ENCODE results near the gene RGS6.

Gene RGS6

GRCh38 chr14:72341237-72341636, 409.0 kb downstream of the RGS6 start:
- no peak overlapping the region for H3K27ac ChIP-seq
- DNase-seq, result no peak
- H3K9me3 ChIP-seq, result no peaks in the 10 kb centered on the region
- no peak overlapping the region for H3K4me3 ChIP-seq
- intact Hi-C loops (cut with DNase I; ENCODE audit: low total_unique reads), result no loop called here
- no peaks in the 10 kb centered on the region for H3K27me3 ChIP-seq
- H3K36me3 ChIP-seq, result no peaks in the 10 kb centered on the region
- no peak for TF ChIP-seq CTCF (IDR thresholded peaks at IDR 0.05)
- no peaks in the 10 kb centered on the region for H3K4me1 ChIP-seq

GRCh38 chr14:72341686-72342085, 409.5 kb downstream of the RGS6 start:
- Histone ChIP-seq H3K36me3 (no peaks in the 10 kb centered on the region), H3K9me3 (no peaks in the 10 kb centered on the region), H3K4me1 (no peaks in the 10 kb centered on the region), H3K27me3 (no peaks in the 10 kb centered on the region), H3K27ac (no peak overlapping the region), H3K4me3 (no peak overlapping the region)
- intact Hi-C loops (cut with DNase I; ENCODE audit: low total_unique reads), result no loop called here
- no peak for TF ChIP-seq CTCF (IDR thresholded peaks at IDR 0.05)
- DNase-seq, result no peak

GRCh38 chr14:72347118-72347517, 414.9 kb downstream of the RGS6 start:
- Histone ChIP-seq H3K9me3 (no peaks in the 10 kb centered on the region), H3K27ac (no peak overlapping the region), H3K27me3 (no peaks in the 10 kb centered on the region), H3K4me1 (no peaks in the 10 kb centered on the region), H3K4me3 (no peak overlapping the region), H3K36me3 (no peaks in the 10 kb centered on the region)
- no peak for TF ChIP-seq CTCF (IDR thresholded peaks at IDR 0.05)
- intact Hi-C loops (cut with DNase I; ENCODE audit: low total_unique reads), result no loop called here
- no peak for DNase-seq

- Histone ChIP-seq H3K27me3 (no peaks in the 10 kb centered on the region), H3K9me3 (no peaks in the 10 kb centered on the region), H3K27ac (no peak overlapping the region), H3K4me3 (no peak overlapping the region), H3K4me1 (no peaks in the 10 kb centered on the region), H3K36me3 (no peaks in the 10 kb centered on the region)
- TF ChIP-seq CTCF (IDR thresholded peaks at IDR 0.05), result no peak
- intact Hi-C loops (cut with DNase I; ENCODE audit: low total_unique reads), result no loop called here
- no peak for DNase-seq
These were observed 418.0 kb downstream of the RGS6 start for GRCh38 chr14:72350215-72350614.

- no peak for TF ChIP-seq CTCF (IDR thresholded peaks at IDR 0.05)
- intact Hi-C loops (cut with DNase I; ENCODE audit: low total_unique reads), result no loop called here
- no peak overlapping the region for H3K4me3 ChIP-seq
- H3K36me3 ChIP-seq, result no peaks in the 10 kb centered on the region
- H3K4me1 ChIP-seq, result no peaks in the 10 kb centered on the region
- no peaks in the 10 kb centered on the region for H3K27me3 ChIP-seq
- no peak overlapping the region for H3K27ac ChIP-seq
- DNase-seq, result no peak
- no peaks in the 10 kb centered on the region for H3K9me3 ChIP-seq
These were observed 419.8 kb downstream of the RGS6 start for GRCh38 chr14:72352012-72352411.

GRCh38 chr14:72366619-72367018, 434.4 kb downstream of the RGS6 start:
- no peak overlapping the region for H3K4me3 ChIP-seq
- H3K36me3 ChIP-seq, result no peaks in the 10 kb centered on the region
- TF ChIP-seq CTCF (IDR thresholded peaks at IDR 0.05), result no peak
- no peak overlapping the region for H3K27ac ChIP-seq
- intact Hi-C loops (cut with DNase I; ENCODE audit: low total_unique reads), result no loop called here
- H3K27me3 ChIP-seq, result no peaks in the 10 kb centered on the region
- no peak for DNase-seq
- H3K9me3 ChIP-seq, result no peaks in the 10 kb centered on the region
- H3K4me1 ChIP-seq, result peaks cover 0 to 9% (median 6%) of the 10 kb centered on the region in 4 donors
